Heart left ventricle (tissue), 13 donors: ENCODE measurements around the gene ZKSCAN4.

Source experiments
- CTCF ChIP-seq, 12 donors: fragments of 200-600 bp; sonication (generic) in 4 of 12; IDR thresholded peaks; one replicate each; pipeline versions ENCODE4 v1.5.0 to v1.8.0; 2018 to 2022; ENCODE audit warnings: antibody characterized with exemption in 12 of 12, mild to moderate bottlenecking in 5 of 12
- POLR2A ChIP-seq, 2 donors: fragments of 450-650 bp; IDR thresholded peaks; one replicate each; pipeline ENCODE4 v1.6.1; 2017; ENCODE audit warnings: antibody characterized with exemption in 2 of 2, mild to moderate bottlenecking in 2 of 2, moderate library complexity in 2 of 2
- donor health status: ischemic (EF 13 %, LVEDD 7.1; RV severe dilation, severe dysfunction).
- donor health status: DM: no; HTN: yes; CAD: no.
- donor health status: DM: no; HTN: no; CAD: no.
- donor health status: ischemic (EF 25% LVEDD 6.9; RV normal size, moderate dysfunction).
- donor health status: ischemic (EF 25% LVEDD 5.7; RV mildly dilated, moderate dysfunction).
- donor health status: ischemic (EF 35%, LVEDD 5.7; RV mildly dilated, moderate dysfunction).
- donor health status: nonischemic (EF 11% LVEDD 7.7; RV severe dilation, severe dysfunction).
- donor health status: DM: yes; HTN: yes; CAD: no.
- donor health status: PGD.
- donor health status: ischemic (EF 29% LVEDD 5.4; RV normal size, mild dysfunction).
- donor health status: nonischemic (EF 23%, LVEDD 6.1; RV moderate dilation, normal function).

- TF ChIP-seq CTCF (IDR thresholded peaks at IDR 0.05) = no peak
- TF ChIP-seq POLR2A (IDR thresholded peaks at IDR 0.05) = no peak
Observed at GRCh38 chr6:28269492-28269891, 17.4 kb upstream of the ZKSCAN4 start.
